A673 (cell line): ENCODE measurements around the gene RDX. TPM values are rescaled to one million over a fixed set of nuclear protein-coding genes. Genes with fewer than 3 reads are reported as not detected.

Experiments
- BruUV-seq: library from RNA; stranded (reverse); fragments of 400-500 nt; replicated peaks from 2 replicates; lab custom pipeline; 2021; lab: Mats Ljungman, UMichigan
- CTCF ChIA-PET: fragments of 300-600 bp; sonication (Branson Sonifier 250); formaldehyde crosslinking; loops from one replicate; lab custom pipeline; 2022; ENCODE audit warnings: antibody characterized with exemption; lab: Charles Lee
- POLR2A ChIA-PET: fragments of 300-600 bp; sonication (Branson Sonifier 250); formaldehyde crosslinking; loops from one replicate; lab custom pipeline; 2022; ENCODE audit warnings: antibody characterized with exemption; ENCODE audit not compliant: low non-redundant PET; lab: Charles Lee
- DNase-seq: peaks from one replicate; pipeline ENCODE4 v3.0.0-alpha.2; 2015; ENCODE audit warnings: low spot score
- H3K27ac ChIP-seq: fragments of 200-600 bp; sonication (generic); 2 replicates; pipeline ENCODE4 v1.5.1; 2016; ENCODE audit warnings: mixed run types, low read depth, mild to moderate bottlenecking, mixed read lengths, antibody characterized with exemption, low read length; ENCODE audit not compliant: poor library complexity, severe bottlenecking
- H3K27me3 ChIP-seq: fragments of 200-600 bp; sonication (generic); replicated peaks from 2 replicates; pipeline ENCODE4 v1.6.1; 2017; ENCODE audit warnings: mixed run types, low read depth, mild to moderate bottlenecking, mixed read lengths, antibody characterized with exemption, low read length; ENCODE audit not compliant: insufficient read depth, poor library complexity
- H3K36me3 ChIP-seq: fragments of 200-600 bp; sonication (generic); 2 replicates; pipeline ENCODE4 v1.6.1; 2016; ENCODE audit warnings: mixed run types, mild to moderate bottlenecking, mixed read lengths, antibody characterized with exemption, low read length; ENCODE audit not compliant: insufficient read depth, poor library complexity, severe bottlenecking
- H3K4me1 ChIP-seq: fragments of 200-600 bp; sonication (generic); 2 replicates; pipeline ENCODE4 v1.6.1; 2017; ENCODE audit warnings: mixed run types, mild to moderate bottlenecking, mixed read lengths, antibody characterized with exemption, low read length; ENCODE audit not compliant: insufficient read depth, poor library complexity, severe bottlenecking
- H3K4me3 ChIP-seq: fragments of 200-600 bp; sonication (generic); 2 replicates; pipeline ENCODE4 v1.5.1; 2016; ENCODE audit warnings: low read depth, mixed run types, mild to moderate bottlenecking, mixed read lengths, low read length; ENCODE audit not compliant: poor library complexity, severe bottlenecking
- H3K9me3 ChIP-seq: fragments of 200-600 bp; sonication (generic); 2 replicates; pipeline ENCODE4 v1.6.1; 2016; ENCODE audit warnings: mixed run types, low read depth, mild to moderate bottlenecking, mixed read lengths, antibody characterized with exemption, low read length; ENCODE audit not compliant: poor library complexity, severe bottlenecking
- EZH2 ChIP-seq: fragments of 200-600 bp; sonication (generic); IDR thresholded peaks from 2 replicates; pipeline ENCODE4 v1.6.1; 2017; ENCODE audit warnings: borderline replicate concordance, low read depth, mild to moderate bottlenecking, mixed read lengths, antibody characterized with exemption, low read length; ENCODE audit not compliant: poor library complexity, severe bottlenecking
- intact Hi-C: fragments of 100-400 bp; cut with micrococcal nuclease; formaldehyde crosslinking; loops from one replicate; pipeline ENCODE4 v1.10.0; 2022; ENCODE audit not compliant: unreplicated experiment
- total RNA-seq: library from RNA; stranded (reverse); gene quantifications from 2 replicates; pipeline ENCODE4 v1.2.3, GENCODE V29; 2021
- TF ChIP-seq, protein P1 (sequence below): fragments of 300-800, 200-600 bp; sonication (generic); conservative IDR thresholded peaks from 2 replicates; pipeline ENCODE4 v1.5.1; 2017; ENCODE audit warnings: low read depth, mild to moderate bottlenecking, antibody characterized with exemption, low read length, moderate library complexity, mixed read lengths

The RDX gene
- total RNA-seq, 1 experiment from 2014 or later, result 395 TPM

DNA sequence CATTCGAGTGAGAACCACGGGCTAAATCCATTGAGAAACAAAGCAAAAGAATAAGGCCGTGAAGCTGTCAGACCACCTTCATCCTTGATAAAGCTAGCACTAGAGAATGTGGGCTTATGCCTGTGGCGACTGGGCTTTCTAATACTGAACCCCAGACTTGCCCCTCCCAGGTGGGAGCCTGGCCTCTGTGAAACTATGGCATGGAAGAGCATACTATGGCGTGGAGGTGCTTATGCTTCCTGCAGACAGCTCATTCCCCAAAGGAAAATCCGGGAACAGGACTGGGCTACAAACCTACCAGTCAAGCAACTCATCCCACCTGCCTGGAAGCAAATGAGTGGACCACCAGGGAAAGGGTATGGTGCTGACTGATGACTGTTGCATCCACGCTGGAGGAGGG, 110.8 kb downstream of the RDX start:
- Histone ChIP-seq H3K36me3 (no peaks in the 10 kb centered on the region), H3K4me1 (no peaks in the 10 kb centered on the region), H3K27me3 (no peaks in the 10 kb centered on the region), H3K4me3 (no peak overlapping the region), H3K27ac (no peak overlapping the region), H3K9me3 (no peaks in the 10 kb centered on the region)
- DNase-seq, result no peak
- BruUV-seq, result no TSS peak
- POLR2A ChIA-PET, result no interaction called here
- intact Hi-C loops, result no loop called here
- CTCF ChIA-PET, result no interaction called here
- TF ChIP-seq EZH2, result no peak
- TF ChIP-seq, protein P1, sequence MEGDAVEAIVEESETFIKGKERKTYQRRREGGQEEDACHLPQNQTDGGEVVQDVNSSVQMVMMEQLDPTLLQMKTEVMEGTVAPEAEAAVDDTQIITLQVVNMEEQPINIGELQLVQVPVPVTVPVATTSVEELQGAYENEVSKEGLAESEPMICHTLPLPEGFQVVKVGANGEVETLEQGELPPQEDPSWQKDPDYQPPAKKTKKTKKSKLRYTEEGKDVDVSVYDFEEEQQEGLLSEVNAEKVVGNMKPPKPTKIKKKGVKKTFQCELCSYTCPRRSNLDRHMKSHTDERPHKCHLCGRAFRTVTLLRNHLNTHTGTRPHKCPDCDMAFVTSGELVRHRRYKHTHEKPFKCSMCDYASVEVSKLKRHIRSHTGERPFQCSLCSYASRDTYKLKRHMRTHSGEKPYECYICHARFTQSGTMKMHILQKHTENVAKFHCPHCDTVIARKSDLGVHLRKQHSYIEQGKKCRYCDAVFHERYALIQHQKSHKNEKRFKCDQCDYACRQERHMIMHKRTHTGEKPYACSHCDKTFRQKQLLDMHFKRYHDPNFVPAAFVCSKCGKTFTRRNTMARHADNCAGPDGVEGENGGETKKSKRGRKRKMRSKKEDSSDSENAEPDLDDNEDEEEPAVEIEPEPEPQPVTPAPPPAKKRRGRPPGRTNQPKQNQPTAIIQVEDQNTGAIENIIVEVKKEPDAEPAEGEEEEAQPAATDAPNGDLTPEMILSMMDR, result no peak

DNA sequence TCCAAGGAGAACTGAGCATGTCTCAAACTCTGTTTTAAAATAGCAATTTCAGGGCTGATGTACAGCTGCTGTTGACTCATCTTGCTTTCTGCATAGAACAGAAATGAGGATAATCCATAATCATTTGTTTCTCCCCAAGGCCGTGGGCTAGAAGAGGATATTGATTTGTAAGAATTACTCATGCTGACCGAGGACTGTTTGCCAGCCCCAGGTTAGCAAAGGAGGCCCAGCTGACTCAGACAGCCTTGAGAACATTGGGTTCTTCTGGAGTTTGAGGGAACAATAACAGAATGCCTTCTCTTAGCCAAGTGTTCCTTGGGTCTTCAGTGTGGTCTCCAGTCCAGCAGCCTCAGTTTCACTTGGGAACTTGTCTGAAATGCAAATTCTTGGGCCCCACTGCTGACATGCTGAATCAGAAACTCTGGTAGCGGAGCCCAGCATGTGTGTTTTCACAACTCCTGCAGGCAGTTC, 111.3 kb downstream of the RDX start:
- no peaks in the 10 kb centered on the region for H3K9me3 ChIP-seq
- H3K36me3 ChIP-seq, result no peaks in the 10 kb centered on the region
- no peaks in the 10 kb centered on the region for H3K27me3 ChIP-seq
- DNase-seq, result no peak
- H3K27ac ChIP-seq, result no peak overlapping the region
- ChIA-PET POLR2A (no interaction called here), CTCF (no interaction called here)
- H3K4me3 ChIP-seq, result no peak overlapping the region
- H3K4me1 ChIP-seq, result no peaks in the 10 kb centered on the region
- BruUV-seq, result no TSS peak
- no peak for TF ChIP-seq EZH2
- TF ChIP-seq, protein P1, result no peak
- intact Hi-C loops, result no loop called here

DNA sequence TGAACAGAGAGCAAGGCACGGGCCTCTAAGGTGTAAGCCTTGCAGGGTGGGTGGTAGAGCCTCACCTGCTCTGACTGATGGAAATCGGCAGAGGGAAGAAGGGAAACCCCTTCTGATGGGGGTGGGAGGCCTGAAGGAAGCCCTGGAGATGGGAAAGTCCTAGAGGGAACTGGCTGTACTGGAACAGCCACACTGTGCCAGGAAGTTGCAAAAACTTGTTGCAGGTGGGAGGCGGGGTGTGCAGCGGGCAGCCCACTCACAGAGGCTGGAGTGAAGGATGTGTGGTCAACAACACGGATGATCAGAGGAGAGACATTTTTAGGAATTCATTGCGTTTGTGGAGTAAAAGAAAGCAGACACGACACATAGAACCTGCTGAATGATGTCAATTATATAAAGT, 112.0 kb downstream of the RDX start:
- CTCF ChIA-PET, result no interaction called here
- intact Hi-C loops, result no loop called here

More for the DNA sequence above, 112.0 kb downstream of the RDX start:
- Histone ChIP-seq H3K4me3 (no peak overlapping the region), H3K4me1 (no peaks in the 10 kb centered on the region), H3K27me3 (no peaks in the 10 kb centered on the region), H3K36me3 (no peaks in the 10 kb centered on the region), H3K9me3 (no peaks in the 10 kb centered on the region), H3K27ac (no peak overlapping the region)
- no TSS peak for BruUV-seq
- no peak for DNase-seq
- TF ChIP-seq, protein P1, result no peak
- TF ChIP-seq EZH2, result no peak
- POLR2A ChIA-PET, result no interaction called here
